Breast epithelium (tissue), 4 donors: ENCODE results near the gene CISTR. TPM values are rescaled to one million over a fixed set of nuclear protein-coding genes. Genes with fewer than 3 reads are reported as not detected.

ENCODE experiments used
- DNase-seq, 2 donors: peaks; one replicate each; pipeline ENCODE4 v3.0.0-alpha.2; 2019; ENCODE audit warnings: low spot score in 2 of 2
- H3K27ac ChIP-seq, 2 donors: fragments of 200-600 bp; sonication (generic) in 1 of 2; one replicate each; pipeline ENCODE4 v1.5.1; 2016 to 2019; ENCODE audit warnings: mild to moderate bottlenecking in 1 of 2
- H3K27me3 ChIP-seq, 2 donors: fragments of 200-600 bp; sonication (generic) in 1 of 2; one replicate each; pipeline versions ENCODE4 v1.5.1 to v1.6.0; 2017 to 2019; ENCODE audit warnings: control low read depth in 1 of 2, mild to moderate bottlenecking in 1 of 2
- H3K36me3 ChIP-seq: fragments of 200-600 bp; one replicate; pipeline ENCODE4 v1.5.1; 2019
- H3K4me1 ChIP-seq, 2 donors: fragments of 200-600 bp; sonication (generic); one replicate each; pipeline ENCODE4 v1.5.1; 2016 to 2019; ENCODE audit warnings: control low read depth in 1 of 2
- H3K4me3 ChIP-seq, 3 donors: fragments of 200-600 bp; sonication (generic); 1 replicate in 2 of 3; 2 replicates in 1 of 3; pipeline ENCODE4 v1.5.1; 2016 to 2019; ENCODE audit warnings: mild to moderate bottlenecking in 3 of 3, moderate library complexity in 2 of 3
- H3K9me3 ChIP-seq, 2 donors: fragments of 200-600 bp; sonication (generic) in 1 of 2; one replicate each; pipeline ENCODE4 v1.5.1; 2016 to 2019; ENCODE audit warnings: control low read depth in 1 of 2
- POLR2A ChIP-seq: fragments of 450-650 bp; IDR thresholded peaks from one replicate; pipeline ENCODE4 v1.6.1; 2016; ENCODE audit warnings: antibody characterized with exemption, mild to moderate bottlenecking, moderate library complexity
- POLR2AphosphoS5 ChIP-seq, 3 donors: sonication (generic); formaldehyde crosslinking; IDR thresholded peaks; one replicate each; pipeline ENCODE4 v1.6.1; 2017; ENCODE audit warnings: antibody characterized with exemption in 3 of 3
- intact Hi-C: fragments of 100-400 bp; cut with DNase I; formaldehyde crosslinking; loops from one replicate; pipeline ENCODE4 v1.15.1; 2023; ENCODE audit warnings: low total_unique reads
- total RNA-seq, 3 donors: library from RNA; depleted of rRNA; stranded (reverse); fragments of >200 nt; gene quantifications; one replicate each; pipeline ENCODE4 v1.1.0, GENCODE V29; 2016
- TF ChIP-seq, protein P1 (sequence below), 3 donors: fragments of 450-650 bp; IDR thresholded peaks; one replicate each; pipeline ENCODE4 v1.5.1; 2016 to 2017; ENCODE audit warnings: antibody characterized with exemption in 3 of 3, mild to moderate bottlenecking in 3 of 3, moderate library complexity in 3 of 3

CISTR gene
- total RNA-seq, 3 donors from 2014 or later, result not detected

DNA sequence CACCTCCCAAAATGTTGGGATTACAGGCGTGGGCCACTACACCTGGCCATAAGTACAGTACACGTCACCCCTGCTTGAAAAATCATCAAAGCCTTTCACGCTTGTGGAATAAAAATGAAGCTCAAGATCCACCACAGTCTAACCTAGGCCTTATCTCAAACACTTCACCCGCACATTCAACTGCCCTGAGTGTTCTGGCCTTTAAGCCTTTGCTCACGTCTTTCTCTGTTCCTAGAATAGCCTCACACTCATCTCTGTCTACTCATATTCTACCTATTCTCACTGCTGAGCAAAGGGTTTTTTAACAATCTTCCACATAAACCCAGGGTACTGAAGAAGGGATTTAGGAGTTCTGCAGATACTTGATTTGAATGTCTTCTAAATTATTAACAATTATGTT is 34.5 kb downstream of the CISTR start:
- DNase-seq, result no peak
- intact Hi-C loops, result no loop called here
- TF ChIP-seq POLR2A (no peak), POLR2AphosphoS5 (IDR thresholded peaks at IDR 0.05) (no peak)
- TF ChIP-seq, protein P1, sequence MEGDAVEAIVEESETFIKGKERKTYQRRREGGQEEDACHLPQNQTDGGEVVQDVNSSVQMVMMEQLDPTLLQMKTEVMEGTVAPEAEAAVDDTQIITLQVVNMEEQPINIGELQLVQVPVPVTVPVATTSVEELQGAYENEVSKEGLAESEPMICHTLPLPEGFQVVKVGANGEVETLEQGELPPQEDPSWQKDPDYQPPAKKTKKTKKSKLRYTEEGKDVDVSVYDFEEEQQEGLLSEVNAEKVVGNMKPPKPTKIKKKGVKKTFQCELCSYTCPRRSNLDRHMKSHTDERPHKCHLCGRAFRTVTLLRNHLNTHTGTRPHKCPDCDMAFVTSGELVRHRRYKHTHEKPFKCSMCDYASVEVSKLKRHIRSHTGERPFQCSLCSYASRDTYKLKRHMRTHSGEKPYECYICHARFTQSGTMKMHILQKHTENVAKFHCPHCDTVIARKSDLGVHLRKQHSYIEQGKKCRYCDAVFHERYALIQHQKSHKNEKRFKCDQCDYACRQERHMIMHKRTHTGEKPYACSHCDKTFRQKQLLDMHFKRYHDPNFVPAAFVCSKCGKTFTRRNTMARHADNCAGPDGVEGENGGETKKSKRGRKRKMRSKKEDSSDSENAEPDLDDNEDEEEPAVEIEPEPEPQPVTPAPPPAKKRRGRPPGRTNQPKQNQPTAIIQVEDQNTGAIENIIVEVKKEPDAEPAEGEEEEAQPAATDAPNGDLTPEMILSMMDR (IDR thresholded peaks at IDR 0.05), result no peak
- Histone ChIP-seq H3K9me3 (no peaks in the 10 kb centered on the region), H3K4me1 (no peaks in the 10 kb centered on the region), H3K27me3 (no peaks in the 10 kb centered on the region), H3K27ac (no peak overlapping the region), H3K4me3 (no peak overlapping the region), H3K36me3 (peaks cover 8% of the 10 kb centered on the region)

DNA sequence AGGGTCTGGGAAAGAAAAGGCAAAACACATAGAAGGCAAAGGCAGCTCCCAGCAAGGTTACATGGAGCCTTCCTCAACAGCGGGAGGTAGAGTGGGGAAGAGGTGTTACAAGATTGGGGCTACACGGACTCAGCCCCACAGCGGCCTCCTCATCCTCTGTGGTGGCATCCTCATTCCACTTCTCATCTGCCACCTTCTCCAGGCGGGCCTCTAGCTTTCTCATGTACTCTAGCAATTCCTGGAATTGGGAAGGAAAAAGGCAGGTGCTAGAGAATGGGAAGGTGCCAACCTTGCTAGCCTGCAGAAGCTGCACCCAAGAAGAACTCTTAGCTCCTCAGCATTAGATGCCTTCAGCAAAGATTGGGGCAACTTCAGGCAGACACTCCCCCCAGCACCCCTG is 37.8 kb downstream of the CISTR start:
- Histone ChIP-seq H3K27me3 (no peaks in the 10 kb centered on the region), H3K36me3 (peaks cover 8% of the 10 kb centered on the region), H3K27ac (no peak overlapping the region), H3K9me3 (no peaks in the 10 kb centered on the region), H3K4me3 (no peak overlapping the region), H3K4me1 (no peaks in the 10 kb centered on the region)
- no peak for DNase-seq
- TF ChIP-seq, protein P1 (IDR thresholded peaks at IDR 0.05), result no peak
- TF ChIP-seq POLR2A (no peak), POLR2AphosphoS5 (IDR thresholded peaks at IDR 0.05) (no peak)
- intact Hi-C loops, result no loop called here

DNA sequence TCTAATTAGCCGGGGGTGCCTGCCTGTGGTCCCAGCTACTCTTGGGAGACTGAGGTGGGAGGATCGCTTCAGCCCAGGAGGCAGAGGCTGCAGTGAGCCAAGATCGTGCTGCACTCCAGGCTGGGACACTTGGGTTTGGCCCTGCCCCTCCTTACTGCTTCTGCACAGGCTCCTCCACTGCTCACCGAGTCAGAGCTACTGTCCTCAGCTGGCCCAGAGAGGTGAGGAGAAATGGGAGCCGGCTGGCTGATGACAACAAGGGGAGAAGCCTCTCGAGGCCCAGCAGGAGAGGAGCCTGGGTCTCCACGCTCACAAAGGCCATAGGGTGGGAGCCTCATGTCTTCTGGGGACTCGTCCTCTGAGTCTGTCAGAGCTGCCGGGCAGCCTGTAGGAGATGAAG is 38.3 kb downstream of the CISTR start:
- H3K36me3 ChIP-seq, result peaks cover 8% of the 10 kb centered on the region

DNA sequence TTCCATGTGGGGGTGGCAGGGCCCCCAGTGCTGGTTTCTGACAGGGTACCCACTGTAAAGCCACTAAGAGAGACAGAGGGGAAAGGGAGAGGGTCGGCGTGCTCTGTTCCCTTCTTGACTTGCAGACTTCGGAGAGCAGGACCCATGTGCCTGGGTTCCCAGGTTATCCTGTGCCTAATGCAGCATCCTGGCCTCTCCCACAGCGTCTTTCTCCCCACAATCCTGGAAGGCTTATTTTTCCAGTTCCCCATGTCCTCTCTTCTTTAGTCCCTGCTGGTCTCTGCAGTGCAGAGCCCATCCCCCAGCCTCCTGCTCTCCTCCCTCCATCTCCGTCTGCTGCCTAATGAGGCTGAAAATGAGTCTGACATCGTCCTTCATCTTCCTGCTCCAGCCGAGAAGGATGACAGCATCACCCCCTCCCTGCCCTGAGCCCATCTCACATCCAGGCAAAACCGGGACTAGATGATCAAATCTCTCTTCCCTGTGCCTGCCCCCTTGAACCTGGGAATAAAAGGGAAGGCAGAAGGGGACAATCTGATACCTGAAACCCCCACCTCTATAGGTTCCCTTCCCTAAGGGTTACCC is 39.6 kb downstream of the CISTR start:
- no peak overlapping the region for H3K4me3 ChIP-seq
- H3K4me1 ChIP-seq, result no peaks in the 10 kb centered on the region
- no peak overlapping the region for H3K27ac ChIP-seq
- H3K27me3 ChIP-seq, result no peaks in the 10 kb centered on the region
- DNase-seq, result no peak
- TF ChIP-seq, protein P1 (IDR thresholded peaks at IDR 0.05), result no peak
- no peak for TF ChIP-seq POLR2A
- no peak for TF ChIP-seq POLR2AphosphoS5 (IDR thresholded peaks at IDR 0.05)
- intact Hi-C loops, result no loop called here
- H3K36me3 ChIP-seq, result peaks cover 8% of the 10 kb centered on the region
- no peaks in the 10 kb centered on the region for H3K9me3 ChIP-seq

More for the DNA sequence above, 38.3 kb downstream of the CISTR start:
- H3K27ac ChIP-seq, result no peak overlapping the region
- H3K4me3 ChIP-seq, result no peak overlapping the region
- no peaks in the 10 kb centered on the region for H3K4me1 ChIP-seq
- TF ChIP-seq POLR2AphosphoS5 (IDR thresholded peaks at IDR 0.05) (no peak), POLR2A (no peak)
- TF ChIP-seq, protein P1 (IDR thresholded peaks at IDR 0.05), result no peak
- intact Hi-C loops, result no loop called here
- H3K27me3 ChIP-seq, result no peaks in the 10 kb centered on the region
- no peak for DNase-seq
- H3K9me3 ChIP-seq, result no peaks in the 10 kb centered on the region

DNA sequence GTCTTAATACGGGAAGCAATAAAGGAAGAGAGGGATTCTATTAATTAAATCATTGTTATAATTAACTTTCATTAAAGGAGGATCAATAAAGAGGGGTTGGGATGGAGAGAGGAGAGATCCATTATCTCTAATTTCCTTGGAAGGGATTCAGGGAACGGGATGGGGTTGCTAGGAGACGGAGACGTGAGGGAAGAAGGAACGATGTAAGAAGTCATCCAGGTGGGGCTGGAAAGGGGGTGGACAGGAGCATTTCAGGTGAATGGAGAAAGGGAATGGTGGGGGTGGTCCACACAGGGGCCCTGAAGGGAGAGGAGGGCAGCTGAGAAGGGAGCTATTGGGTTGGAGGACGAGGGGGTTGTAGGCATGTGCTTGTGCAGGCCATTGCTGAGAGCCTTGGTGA is 41.7 kb downstream of the CISTR start:
- TF ChIP-seq POLR2A (no peak), POLR2AphosphoS5 (IDR thresholded peaks at IDR 0.05) (no peak)
- TF ChIP-seq, protein P1 (IDR thresholded peaks at IDR 0.05), result no peak
- intact Hi-C loops, result no loop called here
- H3K4me1 ChIP-seq, result no peaks in the 10 kb centered on the region
- H3K9me3 ChIP-seq, result no peaks in the 10 kb centered on the region
- no peaks in the 10 kb centered on the region for H3K27me3 ChIP-seq
- H3K4me3 ChIP-seq, result no peak overlapping the region
- no peak for DNase-seq
- H3K36me3 ChIP-seq, result peaks cover 6% of the 10 kb centered on the region
- H3K27ac ChIP-seq, result no peak overlapping the region
